ENCODE results near the gene RNF144A.
A peak's percentile ranks its signal among the peaks of the same experiment; 100 is the strongest.
"Not testable (repeated sequence)": the region's sequence is repeated elsewhere in the genome, so short reads cannot be mapped to it uniquely, and the experiment has no call there.

The RNF144A gene

GRCh38 chr2:6930923-6931647 is 13.9 kb downstream of the RNF144A start:
- no peak for DNase-seq

DNA sequence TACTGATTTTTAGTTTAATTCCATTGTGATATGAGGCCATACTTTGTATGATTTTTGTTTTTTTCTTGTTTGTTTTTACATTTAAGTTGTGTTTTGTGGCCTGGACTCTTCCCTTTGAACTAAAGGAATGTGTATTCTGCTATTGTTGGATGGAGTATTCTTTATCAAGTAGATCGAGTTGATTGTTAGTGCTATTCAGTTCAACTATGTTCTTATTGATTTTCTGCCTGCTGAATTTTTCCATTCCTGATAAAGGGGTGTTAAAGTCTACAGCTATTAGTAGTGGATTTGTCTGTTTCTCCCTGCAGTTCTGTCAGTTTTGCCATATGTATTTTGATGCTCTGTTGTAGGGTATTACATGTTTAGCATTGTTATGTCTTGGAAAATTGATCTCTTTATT is 14.5 kb downstream of the RNF144A start:
- DNase-seq = no peak

DNA sequence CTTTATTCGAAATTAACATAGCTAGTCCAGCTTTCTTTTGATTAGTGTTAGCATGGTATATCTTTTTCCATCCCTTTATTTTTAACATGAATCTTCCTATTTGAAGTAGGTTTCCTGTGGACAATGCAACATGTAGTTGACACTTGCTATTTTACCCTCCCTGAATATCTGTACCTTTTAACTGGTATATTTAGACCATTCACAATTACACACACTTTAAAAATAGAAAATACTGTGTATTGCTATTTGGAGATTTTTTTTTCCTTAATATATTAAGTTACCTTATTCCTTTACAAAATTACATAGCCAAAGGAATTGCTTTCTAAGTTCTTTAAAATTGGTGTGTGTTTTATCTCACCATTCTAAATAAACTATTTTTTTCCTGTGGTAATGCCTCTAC is 15.0 kb downstream of the RNF144A start:
- no peak for DNase-seq

- no peak for DNase-seq
Observed at GRCh38 chr2:6932828-6933227, 15.6 kb downstream of the RNF144A start.

DNA sequence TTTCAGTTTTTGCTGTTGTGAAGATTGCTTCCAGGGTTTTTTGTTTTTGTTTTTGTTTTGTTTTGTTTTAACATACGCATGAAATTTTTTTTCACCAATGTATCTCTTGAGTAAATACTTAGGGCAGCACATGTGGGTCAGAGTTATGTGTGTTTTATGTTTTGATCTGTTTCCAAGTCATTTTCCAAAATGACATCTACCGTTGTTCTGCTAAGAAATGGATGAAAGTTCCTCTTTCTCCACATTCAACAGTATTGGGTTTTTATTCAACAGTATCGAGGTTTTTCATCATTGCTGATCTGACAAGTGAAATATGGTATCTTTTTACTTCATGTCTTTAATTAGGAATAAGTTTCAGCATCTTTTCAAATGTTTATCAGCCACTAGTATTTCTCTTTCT is 16.7 kb downstream of the RNF144A start:
- DNase-seq = no peak

DNA sequence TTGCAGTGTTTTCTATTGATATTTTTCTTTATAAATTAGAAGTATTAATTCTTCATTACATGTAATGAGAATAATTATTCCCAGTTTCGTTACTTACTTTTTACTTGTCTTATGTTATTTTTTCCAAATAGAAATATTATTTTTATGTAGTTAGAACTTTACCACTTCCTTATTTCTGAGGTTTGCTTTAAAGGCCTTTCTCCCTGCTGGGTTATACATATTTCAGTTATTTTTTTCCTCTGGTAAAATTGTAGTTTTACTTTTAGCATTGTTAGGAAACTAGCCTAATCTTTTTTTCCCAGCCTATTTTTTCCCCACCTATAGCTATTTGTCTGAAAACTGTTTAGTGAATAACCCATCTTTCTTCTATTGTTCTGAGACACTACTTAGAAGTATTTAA is 17.1 kb downstream of the RNF144A start:
- peak in 1 of 2 donors; percentile 23 for DNase-seq

DNA sequence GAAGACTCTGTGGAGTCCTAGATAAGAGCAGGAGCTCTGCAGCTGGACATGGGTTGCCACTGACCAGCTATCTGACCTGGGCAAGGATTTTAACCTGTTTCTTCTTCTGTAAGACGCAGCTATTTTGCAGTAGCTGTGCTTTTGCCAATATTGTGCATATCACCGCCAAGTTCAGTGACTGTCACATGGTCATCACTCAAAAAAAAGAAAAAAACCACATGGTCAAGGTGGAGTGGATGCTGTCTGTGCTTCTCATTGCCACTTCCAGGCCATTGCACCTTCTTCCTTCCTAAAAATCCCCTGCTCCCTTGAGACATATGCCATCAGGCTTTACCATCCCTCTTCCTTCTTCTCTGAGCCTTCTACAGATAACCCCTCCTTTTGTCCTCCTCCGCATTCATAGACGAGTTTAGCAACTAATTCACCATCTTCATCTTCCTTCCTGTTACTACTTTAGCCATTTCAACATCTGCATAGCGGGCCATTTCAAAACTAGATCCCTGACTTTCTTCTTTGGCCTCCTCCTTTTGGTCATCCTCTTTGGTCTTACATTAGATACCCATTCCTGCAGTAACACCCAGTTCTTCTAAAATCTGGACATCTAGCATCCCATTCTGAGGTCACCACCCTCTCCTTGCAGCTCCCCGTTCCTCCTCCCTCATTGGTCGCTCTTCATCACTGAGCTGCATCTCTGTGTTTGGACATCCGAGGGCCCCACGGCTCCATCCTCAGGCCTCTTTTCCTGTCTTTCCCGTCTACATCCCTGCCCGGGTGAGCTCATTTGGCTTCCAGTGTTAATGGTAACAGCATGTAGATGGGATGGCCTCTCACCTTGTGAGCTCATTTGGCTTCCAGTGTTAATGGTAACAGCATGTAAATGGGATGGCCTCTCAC is 17.8 kb downstream of the RNF144A start:
- DNase-seq = peak in 1 of 2 donors; percentile 5

GRCh38 chr2:6935652-6936020 is 18.4 kb downstream of the RNF144A start:
- DNase-seq = not testable (repeated sequence)

- no peak for DNase-seq
Observed at GRCh38 chr2:6937157-6937556, 19.9 kb downstream of the RNF144A start.

DNA sequence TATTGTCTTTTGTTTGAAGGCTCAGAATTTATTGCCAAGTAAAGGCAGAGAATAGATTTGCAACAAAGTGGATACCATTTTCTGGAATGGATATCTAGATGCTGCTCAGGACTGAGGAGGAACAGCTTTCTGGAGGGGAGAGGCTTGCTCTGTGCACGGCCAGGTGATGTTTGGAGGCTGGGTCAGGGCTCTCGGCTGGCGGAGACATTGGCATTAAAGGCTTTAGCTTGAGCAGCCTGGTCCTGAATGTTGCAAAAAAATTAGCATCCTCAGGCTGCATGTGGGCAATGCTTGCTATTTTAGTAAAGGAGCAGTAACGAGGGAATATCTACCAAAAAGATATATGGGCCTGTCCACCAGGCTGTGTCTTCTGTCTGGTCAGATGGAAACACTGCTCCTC is 20.4 kb downstream of the RNF144A start:
- DNase-seq = no peak

DNA sequence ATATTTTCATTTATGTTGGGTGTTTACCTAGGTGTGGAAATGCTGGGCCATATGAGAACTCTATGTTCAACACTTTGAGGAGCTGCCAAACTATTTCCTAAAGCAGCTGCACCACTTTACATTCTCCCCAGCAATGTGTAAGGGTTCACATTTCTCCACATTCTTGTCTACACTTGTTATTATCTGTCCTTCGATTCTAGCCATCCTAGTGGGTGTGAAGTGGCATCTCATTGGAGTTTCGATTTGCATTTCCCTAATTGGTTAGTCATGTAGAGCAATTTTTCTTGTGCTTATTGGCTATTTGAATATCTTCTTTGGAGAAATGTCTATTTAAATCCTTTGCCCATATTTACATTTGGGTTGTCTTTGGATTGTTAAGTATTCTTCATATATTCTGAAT is 21.9 kb downstream of the RNF144A start:
- DNase-seq = no peak

GRCh38 chr2:6940820-6941219 is 23.6 kb downstream of the RNF144A start:
- no peak for DNase-seq

DNA sequence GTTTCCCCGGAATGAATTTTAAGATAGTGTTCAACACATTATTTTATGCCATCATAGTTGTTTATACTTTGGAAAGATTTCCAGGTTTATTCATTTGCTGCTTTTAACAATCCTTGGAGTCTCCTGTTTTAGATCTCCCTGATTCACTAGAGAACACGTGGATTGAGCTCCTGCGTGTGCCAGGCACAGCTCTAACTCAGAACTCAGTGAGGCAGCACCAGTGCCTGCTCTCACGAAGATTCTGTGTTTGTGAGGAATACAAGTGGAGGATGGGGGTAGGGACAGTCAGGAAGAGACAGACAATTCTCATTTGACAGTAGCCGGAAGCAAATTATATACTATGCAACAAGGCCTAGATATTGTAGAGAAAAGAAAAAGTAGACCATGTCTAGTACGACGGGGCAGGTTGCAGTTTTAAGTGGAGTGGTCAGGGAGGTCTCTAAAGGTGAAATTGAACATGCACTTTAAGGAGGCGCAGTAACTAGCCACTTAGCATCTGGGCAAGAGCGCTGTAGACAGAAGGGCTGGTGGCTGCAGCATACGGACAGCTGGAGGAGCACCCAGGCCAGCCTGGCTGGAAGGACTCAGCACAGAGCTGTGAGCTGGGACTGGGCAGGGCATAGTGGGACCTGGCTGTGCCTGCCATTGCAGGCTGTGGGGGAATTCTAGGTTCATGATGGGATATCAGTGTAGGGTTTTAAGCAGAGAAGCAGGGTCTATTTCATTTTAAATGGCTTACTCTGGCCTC is 24.3 kb downstream of the RNF144A start:
- no peak for DNase-seq

DNA sequence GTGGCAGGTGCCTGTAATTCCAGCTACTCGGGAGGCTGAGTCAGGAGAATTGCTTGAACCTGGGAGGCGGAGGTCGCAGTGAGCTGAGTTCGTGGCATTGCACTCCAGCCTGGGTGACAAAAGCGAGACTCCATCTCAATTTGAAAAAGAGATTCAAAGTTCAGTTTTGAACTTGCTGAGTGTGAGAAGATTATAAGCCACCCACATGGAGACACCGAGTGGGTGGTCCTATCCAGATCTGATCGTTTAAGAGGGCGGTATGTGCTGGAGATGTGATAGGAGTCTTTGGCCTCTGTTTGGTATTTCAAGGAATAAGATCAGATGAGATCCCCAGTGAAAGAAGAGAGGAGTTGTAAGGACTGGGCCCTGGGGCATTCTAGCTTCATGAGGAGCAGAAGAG is 25.6 kb downstream of the RNF144A start:
- DNase-seq = no peak

GRCh38 chr2:6943523-6943922 is 26.3 kb downstream of the RNF144A start:
- DNase-seq = no peak

DNA sequence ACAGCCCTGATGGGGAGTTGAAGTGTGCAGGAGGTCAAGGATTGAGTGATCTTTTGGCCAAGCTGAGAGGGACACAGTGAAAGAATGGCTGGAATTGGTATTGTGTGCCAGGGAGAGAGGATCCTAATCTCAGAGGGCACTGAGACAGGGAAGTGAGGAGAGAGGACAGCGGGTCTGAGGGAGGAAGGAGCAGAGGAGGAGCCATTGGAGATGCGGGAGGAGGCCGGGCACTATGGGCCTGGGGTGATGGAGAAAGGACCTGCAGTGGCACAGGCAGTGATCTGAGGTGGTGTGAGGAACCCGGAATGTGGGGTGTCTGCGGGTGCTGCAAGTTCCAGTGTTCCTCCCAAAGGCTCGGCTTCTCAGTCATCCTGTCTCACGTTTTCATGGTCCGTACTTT is 26.8 kb downstream of the RNF144A start:
- no peak for DNase-seq

- no peak for DNase-seq
Observed at GRCh38 chr2:6944555-6944954, 27.3 kb downstream of the RNF144A start.

DNA sequence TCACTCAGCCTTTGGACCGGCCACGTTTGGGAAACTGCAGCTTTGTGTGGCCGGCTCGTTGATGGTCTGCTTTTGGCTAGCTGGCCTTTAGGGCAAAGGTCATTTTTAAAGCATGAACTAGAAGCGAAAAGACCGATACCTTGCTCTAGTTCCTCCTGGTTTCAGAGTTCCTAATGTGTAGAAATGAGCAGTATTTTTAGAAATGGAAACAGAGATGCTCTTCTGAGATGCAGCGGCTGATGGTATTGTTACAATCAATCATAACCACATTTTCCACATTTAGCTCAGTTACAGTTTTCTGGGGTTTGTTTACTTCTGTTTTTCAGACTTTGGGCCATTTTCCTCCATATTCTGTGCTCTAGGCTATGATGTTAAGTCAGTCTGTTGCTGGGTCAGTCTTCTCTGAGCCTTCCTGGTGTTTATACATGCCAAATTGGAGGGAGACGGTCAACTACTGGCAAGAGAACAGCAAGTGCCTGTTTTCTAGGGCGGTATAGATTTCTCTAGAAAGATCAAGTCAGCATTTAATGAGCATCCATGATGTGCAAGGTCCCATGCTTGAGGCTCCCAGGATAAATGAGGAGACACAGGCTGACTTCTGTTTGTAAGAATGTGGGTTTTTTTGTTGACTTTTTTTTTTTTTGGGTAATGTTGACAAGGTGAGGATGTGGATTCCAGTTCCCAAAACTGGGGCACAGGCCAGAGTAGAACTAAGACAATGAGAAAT is 28.0 kb downstream of the RNF144A start:
- peak in 1 of 2 donors; percentile 39 for DNase-seq

- DNase-seq = no peak
Observed at GRCh38 chr2:6945821-6946220, 28.6 kb downstream of the RNF144A start.

- DNase-seq = peak in 1 of 2 donors; percentile 12
Observed at GRCh38 chr2:6946722-6947121, 29.5 kb downstream of the RNF144A start.

DNA sequence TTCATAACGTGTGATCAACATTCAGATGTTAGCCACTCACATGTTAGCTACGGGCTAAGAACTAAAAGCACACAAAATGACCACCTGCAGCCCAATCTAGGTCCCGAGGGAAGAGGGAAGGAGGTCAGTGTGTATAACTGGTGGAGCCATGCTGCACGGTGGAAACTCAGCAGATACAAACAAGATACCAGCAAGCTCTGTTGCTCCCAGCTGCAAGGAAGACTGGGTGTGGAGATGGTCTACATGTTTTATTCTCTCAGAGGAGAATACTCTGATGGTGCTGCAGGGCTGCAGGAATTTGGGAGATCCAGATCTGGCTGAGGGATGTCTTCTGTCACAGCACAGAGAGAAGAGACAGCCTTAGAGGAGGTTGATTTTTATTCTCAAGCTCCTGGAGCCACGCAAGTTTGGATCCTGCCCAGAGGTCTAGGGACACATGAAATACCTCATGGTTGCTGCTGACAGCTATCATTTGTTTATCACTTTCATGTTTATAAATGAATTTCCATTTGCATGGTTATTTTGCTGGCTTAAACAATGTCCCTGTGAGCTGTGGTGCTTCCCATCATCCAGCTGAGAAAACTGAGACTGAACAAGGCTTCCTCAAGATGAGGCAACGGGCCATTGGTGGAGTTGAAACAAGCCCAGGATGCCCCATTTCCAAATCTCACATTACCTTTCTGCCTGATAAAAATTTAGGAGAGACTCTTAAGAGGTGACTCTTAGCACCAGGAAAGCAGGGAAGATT is 30.9 kb downstream of the RNF144A start:
- no peak for DNase-seq

All from bone marrow (tissue), 2 donors.